Endothelial cell of umbilical vein (primary cell): ENCODE measurements around the gene LYSMD3. TPM values are rescaled to one million over a fixed set of nuclear protein-coding genes. Genes with fewer than 3 reads are reported as not detected.

Experiments
- BruUV-seq: library from RNA; stranded (reverse); fragments of 400-500 nt; replicated peaks from 2 replicates; lab custom pipeline; 2021; lab: Mats Ljungman, UMichigan
- CTCF ChIA-PET: fragments of 300-600, 350-600 bp; sonication (Branson Sonifier 250); formaldehyde crosslinking; loops from one replicate; lab custom pipeline; 2021; ENCODE audit warnings: antibody characterized with exemption, inconsistent platforms; lab: Charles Lee
- POLR2A ChIA-PET: fragments of 300-600, 350-600 bp; sonication (Branson Sonifier 250); formaldehyde crosslinking; loops from one replicate; lab custom pipeline; 2021; ENCODE audit warnings: antibody characterized with exemption, inconsistent platforms; lab: Charles Lee
- DNase-seq: peaks from one replicate; pipeline ENCODE4 v3.0.0-alpha.2; 2011; ENCODE audit warnings: low read depth, low spot score
- FAIRE-seq: peaks from 2 replicates; lab custom pipeline; 2011; peaks lifted over from hg19 to GRCh38; lab: Jason Lieb, UNC
- H2AFZ ChIP-seq: 2 replicates; pipeline ENCODE4 v1.6.0; 2012; ENCODE audit warnings: low read depth, low read length, control low read depth, inconsistent platforms
- H3K27ac ChIP-seq: 2 replicates; pipeline ENCODE4 v1.5.1; 2011; ENCODE audit warnings: low read depth, mild to moderate bottlenecking, control low read depth, low read length, moderate library complexity; ENCODE audit not compliant: insufficient read depth
- H3K27me3 ChIP-seq, 2 experiments: 2 replicates each; pipeline versions ENCODE4 v1.6.0 to v1.6.1; 2011; ENCODE audit warnings: low read length in 2 of 2, mixed read lengths in 1 of 2; ENCODE audit not compliant: control insufficient read depth in 2 of 2, insufficient read depth in 2 of 2
- H3K36me3 ChIP-seq, 2 experiments: 2 replicates in 1 of 2; 3 replicates in 1 of 2; pipeline ENCODE4 v1.5.1; 2011; ENCODE audit warnings: low read length in 2 of 2, mild to moderate bottlenecking in 1 of 2, moderate library complexity in 1 of 2; ENCODE audit not compliant: control insufficient read depth in 2 of 2, insufficient read depth in 2 of 2; ENCODE audit errors: extremely low read depth in 1 of 2
- H3K4me1 ChIP-seq: 3 replicates; pipeline ENCODE4 v1.5.1; 2011; ENCODE audit warnings: mild to moderate bottlenecking, low read length; ENCODE audit not compliant: control insufficient read depth, insufficient read depth; ENCODE audit errors: extremely low read depth
- H3K4me2 ChIP-seq: 2 replicates; pipeline ENCODE4 v1.6.1; 2011; ENCODE audit warnings: low read length, control low read depth, mixed read lengths; ENCODE audit not compliant: insufficient read depth
- H3K4me3 ChIP-seq, 3 experiments: fragments of 200-600 bp in 1 of 3; sonication (generic), shearing (Covaris generic) in 1 of 3; replicated peaks in 1 of 3; 2 replicates each; pipeline ENCODE4 v1.5.1; 2011 to 2016; ENCODE audit warnings: control low read depth in 3 of 3, low read length in 3 of 3, mild to moderate bottlenecking in 2 of 3, inconsistent platforms in 1 of 3, low read depth in 1 of 3, moderate library complexity in 1 of 3; ENCODE audit not compliant: insufficient read depth in 1 of 3
- H3K79me2 ChIP-seq: 2 replicates; pipeline ENCODE4 v1.6.0; 2012; ENCODE audit warnings: low read length, inconsistent platforms; ENCODE audit not compliant: control insufficient read depth, insufficient read depth
- H3K9ac ChIP-seq: replicated peaks from 2 replicates; pipeline ENCODE3; 2011; ENCODE audit warnings: low read length, control low read depth; ENCODE audit not compliant: insufficient read depth; ENCODE audit errors: extremely low read depth
- H3K9me1 ChIP-seq: replicated peaks from 3 replicates; pipeline ENCODE4 v1.6.0; 2011; ENCODE audit warnings: mild to moderate bottlenecking, low read length; ENCODE audit not compliant: control insufficient read depth, insufficient read depth; ENCODE audit errors: extremely low read depth
- H3K9me3 ChIP-seq: replicated peaks from 2 replicates; pipeline ENCODE4 v1.5.1; 2012; ENCODE audit warnings: low read length, inconsistent platforms; ENCODE audit not compliant: control insufficient read depth, insufficient read depth
- H4K20me1 ChIP-seq: replicated peaks from 2 replicates; pipeline ENCODE3; 2011; ENCODE audit warnings: mild to moderate bottlenecking, low read length; ENCODE audit not compliant: control insufficient read depth, insufficient read depth; ENCODE audit errors: extremely low read depth
- EZH2 ChIP-seq: IDR thresholded peaks from 2 replicates; pipeline ENCODE4 v1.6.1; 2012; ENCODE audit warnings: borderline replicate concordance, low read depth, mild to moderate bottlenecking, moderate library complexity, low read length, inconsistent platforms; ENCODE audit not compliant: severe bottlenecking
- FOS ChIP-seq: IDR thresholded peaks from 2 replicates; pipeline ENCODE4 v1.6.1; 2011; ENCODE audit warnings: mild to moderate bottlenecking, low read length, moderate library complexity, borderline replicate concordance; ENCODE audit not compliant: insufficient read depth
- GATA2 ChIP-seq: IDR thresholded peaks from 2 replicates; pipeline ENCODE4 v1.7.0; 2011; ENCODE audit warnings: low read depth, mild to moderate bottlenecking, moderate library complexity, mixed read lengths, low read length; ENCODE audit not compliant: insufficient read length, insufficient read depth
- JUN ChIP-seq: IDR thresholded peaks from 2 replicates; pipeline ENCODE4 v1.6.1; 2011; ENCODE audit warnings: borderline replicate concordance, low read depth; ENCODE audit not compliant: insufficient read length, insufficient read depth
- MYC ChIP-seq: IDR thresholded peaks from one replicate; pipeline ENCODE4 v1.6.1; 2011; ENCODE audit warnings: mild to moderate bottlenecking, low read depth, low read length
- POLR2A ChIP-seq: IDR thresholded peaks from 2 replicates; pipeline ENCODE4 v1.6.1; 2012; ENCODE audit warnings: low read depth, mild to moderate bottlenecking, control low read depth, low read length
- POLR2AphosphoS5 ChIP-seq: IDR thresholded peaks from 2 replicates; pipeline ENCODE4 v1.6.1; 2012; ENCODE audit warnings: low read depth, mild to moderate bottlenecking, control low read depth, low read length, moderate library complexity; ENCODE audit not compliant: insufficient read depth
- dilution Hi-C: fragments of 300-500 bp; cut with MboI; formaldehyde crosslinking; loops from one replicate; pipeline ENCODE4 v1.15.0; 2019; ENCODE audit warnings: low sequenced_read_pairs; ENCODE audit not compliant: extremely low pct_ligation_motif_present
- intact Hi-C: fragments of 100-400 bp; cut with micrococcal nuclease; formaldehyde crosslinking; loops from one replicate; pipeline ENCODE4 v1.10.0; 2022
- polyA plus RNA-seq, 4 experiments: library from polyadenylated mRNA; depleted of rRNA in 3 of 4; stranded (reverse) in 3 of 4; unstranded in 1 of 4; fragments of >200 nt; gene quantifications; 2 replicates each; pipeline versions ENCODE4 v1.2.1 to v1.2.3, GENCODE V29; 2011 to 2012; ENCODE audit warnings: missing spikeins in 1 of 4
- total RNA-seq: library from RNA; stranded (reverse); gene quantifications from 2 replicates; pipeline ENCODE4 v1.2.3, GENCODE V29; 2021
- TF ChIP-seq, protein P1 (sequence below): IDR thresholded peaks from 2 replicates; pipeline ENCODE4 v1.6.1; 2011; ENCODE audit not compliant: insufficient read depth, insufficient read length
- TF ChIP-seq, protein P2 (sequence below), 2 donors: IDR thresholded peaks; 1 replicate in 1 of 2; 2 replicates in 1 of 2; pipeline ENCODE4 v1.5.1; 2011; ENCODE audit warnings: low read length in 2 of 2, mild to moderate bottlenecking in 2 of 2, moderate library complexity in 2 of 2, control low read depth in 1 of 2, inconsistent platforms in 1 of 2, low read depth in 1 of 2; ENCODE audit not compliant: insufficient read depth in 1 of 2; ENCODE audit errors: extremely low read depth in 1 of 2

Gene LYSMD3
- total and polyA plus RNA-seq, 2 donors (not counting 3 experiments of a cell fraction or from before 2014, with no cell fraction given) = 6.0 to 21.3 TPM

- Histone ChIP-seq H3K9ac (peak overlapping the region; percentile 2), H3K4me1 (peaks cover 5% of the 10 kb centered on the region), H3K27me3 (no peaks in the 10 kb centered on the region), H3K9me1 (no peaks in the 10 kb centered on the region), H3K36me3 (peaks cover 1 to 2% of the 10 kb centered on the region in 2 experiments), H3K4me2 (no peak overlapping the region), H2AFZ (no peak overlapping the region), H3K79me2 (no peaks in the 10 kb centered on the region), H3K9me3 (no peaks in the 10 kb centered on the region), H3K4me3 (no peak overlapping the region), H4K20me1 (no peaks in the 10 kb centered on the region), H3K27ac (peak overlapping the region; percentile 41)
- dilution Hi-C loops (no loop called here), intact Hi-C loops (loop anchor here (1.0 kb wide), 1 partner anchor 11 kb away; the partner anchor contains the start of gene LYSMD3)
- POLR2A ChIA-PET = no interaction called here
- CTCF ChIA-PET = interaction anchor here (0.7 to 1.5 kb wide), 6 partner anchors 10 to 79 kb away, joined by 3 to 9 read pairs (median 4); partner anchors contain the start of gene LYSMD3
- TSS peak; percentile 32 for BruUV-seq
- TF ChIP-seq, protein P1, sequence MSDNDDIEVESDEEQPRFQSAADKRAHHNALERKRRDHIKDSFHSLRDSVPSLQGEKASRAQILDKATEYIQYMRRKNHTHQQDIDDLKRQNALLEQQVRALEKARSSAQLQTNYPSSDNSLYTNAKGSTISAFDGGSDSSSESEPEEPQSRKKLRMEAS = peak; percentile 18
- TF ChIP-seq FOS = peak; percentile 8
- TF ChIP-seq MYC = no peak
- no peak for TF ChIP-seq GATA2
- no peak for TF ChIP-seq POLR2AphosphoS5
- TF ChIP-seq JUN = peak; percentile 72
- TF ChIP-seq POLR2A = no peak
- FAIRE-seq (no peak), DNase-seq (peak; percentile 39)
These were observed 10.7 kb downstream of the LYSMD3 start for GRCh38 chr5:90518661-90519060.

GRCh38 chr5:90514520-90514919 lies 14.9 kb downstream of the LYSMD3 start:
- CTCF ChIA-PET = no interaction called here
- Histone ChIP-seq H3K9me1 (no peaks in the 10 kb centered on the region), H3K27ac (no peak overlapping the region), H3K4me3 (no peak overlapping the region), H4K20me1 (no peaks in the 10 kb centered on the region), H3K4me2 (no peak overlapping the region), H3K9me3 (no peaks in the 10 kb centered on the region), H3K79me2 (no peaks in the 10 kb centered on the region), H3K4me1 (peaks cover 5% of the 10 kb centered on the region), H2AFZ (no peak overlapping the region), H3K9ac (no peak overlapping the region), H3K27me3 (no peaks in the 10 kb centered on the region), H3K36me3 (no peaks in the 10 kb centered on the region)
- intact Hi-C loops = no loop called here
- FAIRE-seq (no peak), DNase-seq (no peak)
- no TSS peak for BruUV-seq
- dilution Hi-C loops = no loop called here
- no peak for TF ChIP-seq MYC
- TF ChIP-seq, protein P2, sequence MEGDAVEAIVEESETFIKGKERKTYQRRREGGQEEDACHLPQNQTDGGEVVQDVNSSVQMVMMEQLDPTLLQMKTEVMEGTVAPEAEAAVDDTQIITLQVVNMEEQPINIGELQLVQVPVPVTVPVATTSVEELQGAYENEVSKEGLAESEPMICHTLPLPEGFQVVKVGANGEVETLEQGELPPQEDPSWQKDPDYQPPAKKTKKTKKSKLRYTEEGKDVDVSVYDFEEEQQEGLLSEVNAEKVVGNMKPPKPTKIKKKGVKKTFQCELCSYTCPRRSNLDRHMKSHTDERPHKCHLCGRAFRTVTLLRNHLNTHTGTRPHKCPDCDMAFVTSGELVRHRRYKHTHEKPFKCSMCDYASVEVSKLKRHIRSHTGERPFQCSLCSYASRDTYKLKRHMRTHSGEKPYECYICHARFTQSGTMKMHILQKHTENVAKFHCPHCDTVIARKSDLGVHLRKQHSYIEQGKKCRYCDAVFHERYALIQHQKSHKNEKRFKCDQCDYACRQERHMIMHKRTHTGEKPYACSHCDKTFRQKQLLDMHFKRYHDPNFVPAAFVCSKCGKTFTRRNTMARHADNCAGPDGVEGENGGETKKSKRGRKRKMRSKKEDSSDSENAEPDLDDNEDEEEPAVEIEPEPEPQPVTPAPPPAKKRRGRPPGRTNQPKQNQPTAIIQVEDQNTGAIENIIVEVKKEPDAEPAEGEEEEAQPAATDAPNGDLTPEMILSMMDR (IDR thresholded peaks at IDR 0.05; ENCODE audit: extremely low read depth in 1 of 2, insufficient read depth in 1 of 2, low read depth in 1 of 2, low read length in 2 of 2) = no peak
- TF ChIP-seq POLR2A = no peak
- TF ChIP-seq GATA2 = no peak
- TF ChIP-seq, protein P1 = no peak
- no peak for TF ChIP-seq EZH2
- TF ChIP-seq FOS = no peak
- TF ChIP-seq JUN = no peak
- POLR2A ChIA-PET = no interaction called here
